Measurements from ENCODE around the gene BTBD19. TPM values are rescaled to one million over a fixed set of nuclear protein-coding genes. Genes with fewer than 3 reads are reported as not detected.
A peak's percentile ranks its signal among the peaks of the same experiment; 100 is the strongest.
"Not testable (repeated sequence)": the region's sequence is repeated elsewhere in the genome, so short reads cannot be mapped to it uniquely, and the experiment has no call there.

The BTBD19 gene
- polyA plus RNA-seq, 1 donor, result 8.3 TPM

GRCh38 chr1:44828003-44828651 lies 19.8 kb downstream of the BTBD19 start:
- no peak for DNase-seq (ENCODE audit: low read depth)

GRCh38 chr1:44828841-44829440 lies 20.6 kb downstream of the BTBD19 start:
- DNase-seq (ENCODE audit: low read depth), result no peak

- no peak for DNase-seq (ENCODE audit: low read depth)
Observed at GRCh38 chr1:44829506-44830384, 21.4 kb downstream of the BTBD19 start.

GRCh38 chr1:44830900-44831304 lies 22.6 kb downstream of the BTBD19 start:
- DNase-seq (ENCODE audit: low read depth), result no peak

- no peak for DNase-seq (ENCODE audit: low read depth)
Observed at GRCh38 chr1:44831516-44831915, 23.2 kb downstream of the BTBD19 start.

GRCh38 chr1:44832056-44832705 lies 23.9 kb downstream of the BTBD19 start:
- DNase-seq (ENCODE audit: low read depth), result no peak

- no peak for DNase-seq (ENCODE audit: low read depth)
Observed at GRCh38 chr1:44834328-44834727, 26.0 kb downstream of the BTBD19 start.

- peak; percentile 59 for DNase-seq (ENCODE audit: low read depth)
Observed at GRCh38 chr1:44835738-44836675, 27.7 kb downstream of the BTBD19 start.

- not testable (repeated sequence) for DNase-seq (ENCODE audit: low read depth)
Observed at GRCh38 chr1:44838294-44838693, 30.0 kb downstream of the BTBD19 start.

- peak; percentile 34 for DNase-seq (ENCODE audit: low read depth)
Observed at GRCh38 chr1:44839576-44839975, 31.3 kb downstream of the BTBD19 start.

- DNase-seq (ENCODE audit: low read depth), result no peak
Observed at GRCh38 chr1:44842486-44842861, 34.2 kb downstream of the BTBD19 start.

- no peak for DNase-seq (ENCODE audit: low read depth)
Observed at GRCh38 chr1:44842862-44843655, 34.7 kb downstream of the BTBD19 start, which contains the start of gene PTCH2. Gene PTCH2 (minus strand): TSS chr1:44843253. CDS start chr1:44842932, 321 bp downstream.

GRCh38 chr1:44846985-44847384 lies 38.7 kb downstream of the BTBD19 start:
- no peak for DNase-seq (ENCODE audit: low read depth)

GRCh38 chr1:44847845-44848244 lies 39.5 kb downstream of the BTBD19 start:
- DNase-seq (ENCODE audit: low read depth), result no peak

GRCh38 chr1:44848456-44849181 lies 40.3 kb downstream of the BTBD19 start:
- DNase-seq (ENCODE audit: low read depth), result no peak

GRCh38 chr1:44849575-44850132 lies 41.3 kb downstream of the BTBD19 start:
- no peak for DNase-seq (ENCODE audit: low read depth)

GRCh38 chr1:44851308-44851707 lies 43.0 kb downstream of the BTBD19 start:
- DNase-seq (ENCODE audit: low read depth), result no peak

- DNase-seq (ENCODE audit: low read depth), result no peak
Observed at GRCh38 chr1:44853201-44853600, 44.9 kb downstream of the BTBD19 start.

GRCh38 chr1:44854970-44855369 lies 46.6 kb downstream of the BTBD19 start:
- no peak for DNase-seq (ENCODE audit: low read depth)

Measured in forelimb muscle (tissue), 1 donor.